HG03378 (cell line): Measurements from ENCODE around the gene HMGB1.
A peak's percentile ranks its signal among the peaks of the same experiment; 100 is the strongest.

Experiments
- ATAC-seq: cut with Tn5 transposase; IDR thresholded peaks from one replicate; pipeline ENCODE4 v1.9.1; 2021; ENCODE audit warnings: mild to moderate bottlenecking, moderate library complexity; ENCODE audit not compliant: unreplicated experiment

HMGB1 gene

GRCh38 chr13:30431269-30431940 lies 34.3 kb downstream of the HMGB1 start:
- ATAC-seq: peak; percentile 42

- ATAC-seq: peak; percentile 78
Observed at GRCh38 chr13:30429721-30430694, 35.7 kb downstream of the HMGB1 start.

- no peak for ATAC-seq
Observed at GRCh38 chr13:30429235-30429634, 36.5 kb downstream of the HMGB1 start.

- no peak for ATAC-seq
Observed at GRCh38 chr13:30423891-30424290, 41.8 kb downstream of the HMGB1 start.

GRCh38 chr13:30422054-30422839 lies 43.5 kb downstream of the HMGB1 start, which contains the start of gene UBE2L5:
UBE2L5 (plus strand) TSS chr13:30422493; CDS start chr13:30427991, 5,498 bp downstream.
- ATAC-seq: no peak

GRCh38 chr13:30421093-30422053 lies 44.4 kb downstream of the HMGB1 start:
- no peak for ATAC-seq

- no peak for ATAC-seq
Observed at GRCh38 chr13:30418717-30419459, 46.8 kb downstream of the HMGB1 start.

- ATAC-seq: no peak
Observed at GRCh38 chr13:30418075-30418716, 47.5 kb downstream of the HMGB1 start.

GRCh38 chr13:30416471-30416870 lies 49.3 kb downstream of the HMGB1 start:
- no peak for ATAC-seq

- ATAC-seq: peak; percentile 82
Observed at GRCh38 chr13:30415430-30416030, 50.2 kb downstream of the HMGB1 start.

- ATAC-seq: no peak
Observed at GRCh38 chr13:30413842-30414241, 51.9 kb downstream of the HMGB1 start.

- no peak for ATAC-seq
Observed at GRCh38 chr13:30412346-30412745, 53.4 kb downstream of the HMGB1 start.

- no peak for ATAC-seq
Observed at GRCh38 chr13:30410705-30411125, 55.0 kb downstream of the HMGB1 start.

- no peak for ATAC-seq
Observed at GRCh38 chr13:30409886-30410704, 55.6 kb downstream of the HMGB1 start.

GRCh38 chr13:30408319-30409101 lies 57.2 kb downstream of the HMGB1 start:
- peak; percentile 85 for ATAC-seq

- no peak for ATAC-seq
Observed at GRCh38 chr13:30406779-30407416, 58.8 kb downstream of the HMGB1 start.
